K562 (cell line): Measurements from ENCODE around the gene THOP1.
A peak's percentile ranks its signal among the peaks of the same experiment; 100 is the strongest.

Source experiments
- BCLAF1 ChIP-seq, 2 experiments: fragments of 450-650 bp in 1 of 2; IDR thresholded peaks; 2 replicates each; pipeline ENCODE4 v1.6.1; 2011 to 2017; ENCODE audit warnings: low read depth in 2 of 2, antibody characterized with exemption in 1 of 2, borderline replicate concordance in 1 of 2, low read length in 1 of 2, mild to moderate bottlenecking in 1 of 2, mixed read lengths in 1 of 2; ENCODE audit not compliant: control insufficient read depth in 1 of 2
- CBX2 ChIP-seq: fragments of 200-600 bp; sonication (generic); IDR thresholded peaks from one replicate; pipeline ENCODE4 v1.6.1; 2012; ENCODE audit warnings: mild to moderate bottlenecking, low read length, inconsistent platforms; ENCODE audit not compliant: insufficient read depth, poor library complexity, severe bottlenecking
- CBX3 ChIP-seq, 2 experiments: IDR thresholded peaks; 1 replicate in 1 of 2; 2 replicates in 1 of 2; pipeline ENCODE4 v1.6.1; 2012; ENCODE audit warnings: inconsistent platforms in 2 of 2, low read length in 2 of 2, borderline replicate concordance in 1 of 2, control low read depth in 1 of 2
- COPS2 ChIP-seq: fragments of 450-650 bp; conservative IDR thresholded peaks from 2 replicates; pipeline ENCODE4 v1.6.1; 2016; ENCODE audit warnings: mild to moderate bottlenecking, moderate library complexity
- CTCF ChIP-seq, 3 experiments: IDR thresholded peaks in 2 of 3; conservative IDR thresholded peaks in 1 of 3; 2 replicates each; pipeline ENCODE4 v1.5.1; 2011 to 2012; ENCODE audit warnings: low read length in 3 of 3, mild to moderate bottlenecking in 3 of 3, control low read depth in 2 of 3, improper control_type of control experiment in 1 of 3, inconsistent platforms in 1 of 3, low read depth in 1 of 3, mixed read lengths in 1 of 3, moderate library complexity in 1 of 3; ENCODE audit not compliant: insufficient read depth in 2 of 3
- HDAC8 ChIP-seq: fragments of 450-650 bp; IDR thresholded peaks from 2 replicates; pipeline ENCODE4 v1.6.1; 2016; ENCODE audit warnings: mild to moderate bottlenecking, missing genetic modification characterization, moderate library complexity, missing compliant biosample characterization
- HNRNPL ChIP-seq: fragments of 200-400 bp; formaldehyde crosslinking; IDR thresholded peaks from 2 replicates; pipeline ENCODE4 v1.6.1; 2017; ENCODE audit warnings: low read depth, mild to moderate bottlenecking, low read length
- KDM1A ChIP-seq, 2 experiments: fragments of 450-650 bp; IDR thresholded peaks; 2 replicates each; pipeline ENCODE4 v1.6.1; 2016; ENCODE audit warnings: mild to moderate bottlenecking in 2 of 2
- NONO ChIP-seq, 2 experiments: fragments of 200-400 bp in 1 of 2; fragments of 450-650 bp in 1 of 2; formaldehyde crosslinking in 1 of 2; IDR thresholded peaks; 2 replicates each; pipeline ENCODE4 v1.6.1; 2017; ENCODE audit warnings: low read depth in 2 of 2, mild to moderate bottlenecking in 2 of 2, moderate library complexity in 2 of 2, low read length in 1 of 2
- SIN3A ChIP-seq, 2 experiments: fragments of 150-350 bp in 1 of 2; IDR thresholded peaks; 2 replicates each; pipeline ENCODE4 v1.6.1; 2011 to 2016; ENCODE audit warnings: borderline replicate concordance in 2 of 2, low read depth in 2 of 2, low read length in 2 of 2, mild to moderate bottlenecking in 2 of 2, moderate library complexity in 2 of 2; ENCODE audit not compliant: control insufficient read depth in 1 of 2
- TEAD1 ChIP-seq, 2 experiments: fragments of 450-650 bp in 1 of 2; sonication (generic) in 1 of 2; formaldehyde crosslinking; IDR thresholded peaks; 2 replicates each; pipeline versions ENCODE4 v1.4.0 to v1.8.0; 2020 to 2022; ENCODE audit warnings: mild to moderate bottlenecking in 2 of 2, missing genetic modification reagents in 1 of 2
- ZC3H11A ChIP-seq: IDR thresholded peaks from 2 replicates; pipeline ENCODE4 v1.6.1; 2012; ENCODE audit warnings: low read depth, low read length, improper control_type of control experiment
- TF ChIP-seq, protein P1 (sequence below): fragments of 250-450 bp; sonication (Bioruptor Pico); IDR thresholded peaks from 2 replicates; pipeline ENCODE4 v1.5.0; 2021; ENCODE audit warnings: mild to moderate bottlenecking, borderline replicate concordance

GRCh38 chr19:2782936-2783780, 2.1 kb upstream of the THOP1 start, which contains the start of gene SGTA:
- peak; percentile 88 to 89; a peak in 2 of 4 replicates for TF ChIP-seq SIN3A (IDR thresholded peaks at IDR 0.05; ENCODE audit: borderline replicate concordance in 2 of 2, control insufficient read depth in 1 of 2, low read depth in 2 of 2, low read length in 2 of 2)
- TF ChIP-seq KDM1A (IDR thresholded peaks at IDR 0.05), result no peak; a peak in 1 of 4 replicates
- TF ChIP-seq CTCF (IDR thresholded peaks at IDR 0.05 in 2 of 3, conservative IDR thresholded peaks at IDR 0.05 in 1 of 3; ENCODE audit: insufficient read depth in 2 of 3, low read depth in 1 of 3, low read length in 3 of 3), result peak; percentile 57 to 60 (median 60)
- TF ChIP-seq ZC3H11A, result no peak
- TF ChIP-seq, protein P1, sequence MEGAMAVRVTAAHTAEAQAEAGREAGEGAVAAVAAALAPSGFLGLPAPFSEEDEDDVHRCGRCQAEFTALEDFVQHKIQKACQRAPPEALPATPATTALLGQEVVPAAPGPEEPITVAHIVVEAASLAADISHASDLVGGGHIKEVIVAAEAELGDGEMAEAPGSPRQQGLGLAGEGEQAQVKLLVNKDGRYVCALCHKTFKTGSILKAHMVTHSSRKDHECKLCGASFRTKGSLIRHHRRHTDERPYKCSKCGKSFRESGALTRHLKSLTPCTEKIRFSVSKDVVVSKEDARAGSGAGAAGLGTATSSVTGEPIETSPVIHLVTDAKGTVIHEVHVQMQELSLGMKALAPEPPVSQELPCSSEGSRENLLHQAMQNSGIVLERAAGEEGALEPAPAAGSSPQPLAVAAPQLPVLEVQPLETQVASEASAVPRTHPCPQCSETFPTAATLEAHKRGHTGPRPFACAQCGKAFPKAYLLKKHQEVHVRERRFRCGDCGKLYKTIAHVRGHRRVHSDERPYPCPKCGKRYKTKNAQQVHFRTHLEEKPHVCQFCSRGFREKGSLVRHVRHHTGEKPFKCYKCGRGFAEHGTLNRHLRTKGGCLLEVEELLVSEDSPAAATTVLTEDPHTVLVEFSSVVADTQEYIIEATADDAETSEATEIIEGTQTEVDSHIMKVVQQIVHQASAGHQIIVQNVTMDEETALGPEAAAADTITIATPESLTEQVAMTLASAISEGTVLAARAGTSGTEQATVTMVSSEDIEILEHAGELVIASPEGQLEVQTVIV (CRISPR knock-in tag), result no peak
- no peak for TF ChIP-seq COPS2
- TF ChIP-seq CBX3 (IDR thresholded peaks at IDR 0.05; ENCODE audit: borderline replicate concordance in 1 of 2, low read length in 2 of 2), result peak in 1 of 2 experiments; percentile 99; a peak in 2 of 3 replicates
- TF ChIP-seq CBX2, result no peak
- TF ChIP-seq HDAC8 (tag), result peak; percentile 75; the same call in 1 of the 2 replicates
- TF ChIP-seq NONO (IDR thresholded peaks at IDR 0.05; ENCODE audit: low read depth in 2 of 2, low read length in 1 of 2), result peak in 1 of 2 experiments; percentile 37; a peak in 1 of 4 replicates
- peak in 1 of 2 experiments; percentile 86; a peak in 1 of 4 replicates for TF ChIP-seq BCLAF1 (IDR thresholded peaks at IDR 0.05; ENCODE audit: borderline replicate concordance in 1 of 2, control insufficient read depth in 1 of 2, low read depth in 2 of 2, low read length in 1 of 2)
- TF ChIP-seq HNRNPL, result no peak
- peak; percentile 55 to 97 for TF ChIP-seq TEAD1 (CRISPR knock-in tag; IDR thresholded peaks at IDR 0.05)
